Measurements from ENCODE around the gene SHLD3. TPM values are rescaled to one million over a fixed set of nuclear protein-coding genes. Genes with fewer than 3 reads are reported as not detected.

The SHLD3 gene
- total RNA-seq, 4 donors from 2014 or later = 2.0 to 4.4 (median 2.6) TPM

DNA sequence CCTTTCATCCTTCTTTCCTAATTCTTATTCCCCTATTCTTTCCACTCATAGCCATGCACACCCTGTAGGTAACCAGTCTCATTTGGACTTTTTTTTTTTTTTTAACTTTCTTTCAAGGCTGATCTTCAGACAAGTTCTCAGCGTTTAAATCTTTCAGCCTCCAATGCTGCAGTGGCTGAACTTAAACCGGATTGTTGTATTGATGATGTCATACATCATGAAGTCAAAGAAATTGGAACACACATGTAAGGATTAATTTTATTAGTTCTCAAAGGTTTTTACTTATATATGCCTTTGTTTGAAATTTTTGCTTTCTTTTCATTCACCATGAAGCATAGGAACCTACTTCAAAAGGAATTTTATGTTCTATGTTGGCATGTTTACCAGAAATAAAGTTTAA lies 22.1 kb downstream of the SHLD3 start:
- no peak for DNase-seq (ENCODE audit: low spot score in 2 of 2)
- no peak for TF ChIP-seq POLR2A (IDR thresholded peaks at IDR 0.05)
- TF ChIP-seq, protein P1, sequence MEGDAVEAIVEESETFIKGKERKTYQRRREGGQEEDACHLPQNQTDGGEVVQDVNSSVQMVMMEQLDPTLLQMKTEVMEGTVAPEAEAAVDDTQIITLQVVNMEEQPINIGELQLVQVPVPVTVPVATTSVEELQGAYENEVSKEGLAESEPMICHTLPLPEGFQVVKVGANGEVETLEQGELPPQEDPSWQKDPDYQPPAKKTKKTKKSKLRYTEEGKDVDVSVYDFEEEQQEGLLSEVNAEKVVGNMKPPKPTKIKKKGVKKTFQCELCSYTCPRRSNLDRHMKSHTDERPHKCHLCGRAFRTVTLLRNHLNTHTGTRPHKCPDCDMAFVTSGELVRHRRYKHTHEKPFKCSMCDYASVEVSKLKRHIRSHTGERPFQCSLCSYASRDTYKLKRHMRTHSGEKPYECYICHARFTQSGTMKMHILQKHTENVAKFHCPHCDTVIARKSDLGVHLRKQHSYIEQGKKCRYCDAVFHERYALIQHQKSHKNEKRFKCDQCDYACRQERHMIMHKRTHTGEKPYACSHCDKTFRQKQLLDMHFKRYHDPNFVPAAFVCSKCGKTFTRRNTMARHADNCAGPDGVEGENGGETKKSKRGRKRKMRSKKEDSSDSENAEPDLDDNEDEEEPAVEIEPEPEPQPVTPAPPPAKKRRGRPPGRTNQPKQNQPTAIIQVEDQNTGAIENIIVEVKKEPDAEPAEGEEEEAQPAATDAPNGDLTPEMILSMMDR (IDR thresholded peaks at IDR 0.05) = no peak
- intact Hi-C loops (cut with DNase I; ENCODE audit: low total_unique reads) = no loop called here
- whole genome bisulfite sequencing, 2 donors = 87% methylated on average over 2 of the region's 2 CpGs
- H3K4me3 ChIP-seq (ENCODE audit: low read depth, poor library complexity, severe bottlenecking) = no peak overlapping the region

DNA sequence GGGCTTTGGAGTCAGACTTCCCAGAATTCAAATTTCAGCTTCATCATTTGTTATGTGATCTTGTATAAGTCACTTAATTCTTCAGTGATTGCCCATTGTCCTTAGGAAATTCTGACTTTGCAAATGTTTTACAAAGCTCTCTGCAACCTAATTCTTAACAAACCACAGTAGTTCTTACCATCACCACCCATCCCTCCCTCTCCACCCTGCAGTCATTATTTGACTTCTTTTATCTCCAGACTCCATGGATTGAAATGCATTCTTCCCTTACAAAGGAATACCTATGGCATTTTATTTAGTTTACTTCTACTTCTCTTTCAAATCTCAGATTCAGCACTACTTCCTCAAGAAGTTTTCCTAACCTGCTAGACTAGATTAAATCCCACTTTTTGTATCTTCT lies 23.1 kb downstream of the SHLD3 start:
- DNase-seq (ENCODE audit: low spot score in 2 of 2) = no peak
- intact Hi-C loops (cut with DNase I; ENCODE audit: low total_unique reads) = no loop called here
- no peak overlapping the region for H3K4me3 ChIP-seq (ENCODE audit: low read depth, poor library complexity, severe bottlenecking)
- no peak for TF ChIP-seq POLR2A (IDR thresholded peaks at IDR 0.05)
- TF ChIP-seq, protein P1 (IDR thresholded peaks at IDR 0.05) = no peak

DNA sequence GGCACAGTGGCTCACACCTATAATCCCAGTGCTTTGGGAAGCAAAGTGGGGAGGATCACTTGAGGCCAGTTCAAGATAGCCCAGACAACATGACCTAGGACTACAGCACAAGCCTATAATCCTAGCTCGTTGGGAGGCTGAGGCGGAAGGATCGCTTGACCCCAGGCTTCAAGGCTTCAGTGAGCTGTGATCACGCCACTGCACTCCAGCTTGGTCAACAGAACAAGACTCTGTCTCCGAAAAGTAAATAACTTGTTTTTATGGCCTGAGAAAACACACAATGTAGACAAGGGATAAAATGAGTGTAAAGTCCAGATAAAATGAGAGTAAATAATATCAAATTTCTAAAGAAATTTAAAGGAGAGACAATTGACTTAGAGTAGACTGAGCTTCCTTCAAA lies 26.3 kb downstream of the SHLD3 start:
- no peak overlapping the region for H3K4me3 ChIP-seq (ENCODE audit: low read depth, poor library complexity, severe bottlenecking)
- WGBS, 2 donors = 77 to 86% methylated on average over 5 of the region's 5 CpGs
- no peak for TF ChIP-seq POLR2A (IDR thresholded peaks at IDR 0.05)
- TF ChIP-seq, protein P1 (IDR thresholded peaks at IDR 0.05) = no peak
- no peak for DNase-seq (ENCODE audit: low spot score in 2 of 2)
- intact Hi-C loops (cut with DNase I; ENCODE audit: low total_unique reads) = no loop called here

DNA sequence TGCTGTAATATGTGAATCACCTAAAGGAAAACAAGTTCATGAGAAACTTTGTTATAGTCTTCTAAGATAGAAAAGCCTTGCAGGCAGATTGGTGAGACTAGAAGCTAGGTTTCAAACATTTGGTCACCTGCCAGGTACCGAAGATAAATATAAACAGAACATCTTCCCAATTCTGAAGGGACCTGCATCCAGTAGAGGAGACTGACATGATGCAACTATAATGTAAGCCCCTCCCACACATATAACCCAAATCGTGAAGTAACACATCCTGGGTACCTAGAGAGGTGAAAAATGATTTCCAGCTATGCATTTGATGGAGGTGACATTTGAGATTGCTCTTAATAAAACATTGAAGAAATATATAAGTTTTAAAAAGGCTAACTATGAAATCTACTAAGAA lies 29.9 kb downstream of the SHLD3 start:
- no peak overlapping the region for H3K4me3 ChIP-seq (ENCODE audit: low read depth, poor library complexity, severe bottlenecking)
- WGBS, 2 donors = 86 to 90% methylated on average over 2 of the region's 2 CpGs
- no peak for DNase-seq (ENCODE audit: low spot score in 2 of 2)
- no peak for TF ChIP-seq POLR2A (IDR thresholded peaks at IDR 0.05)
- TF ChIP-seq, protein P1 (IDR thresholded peaks at IDR 0.05) = no peak
- intact Hi-C loops (cut with DNase I; ENCODE audit: low total_unique reads) = no loop called here

DNA sequence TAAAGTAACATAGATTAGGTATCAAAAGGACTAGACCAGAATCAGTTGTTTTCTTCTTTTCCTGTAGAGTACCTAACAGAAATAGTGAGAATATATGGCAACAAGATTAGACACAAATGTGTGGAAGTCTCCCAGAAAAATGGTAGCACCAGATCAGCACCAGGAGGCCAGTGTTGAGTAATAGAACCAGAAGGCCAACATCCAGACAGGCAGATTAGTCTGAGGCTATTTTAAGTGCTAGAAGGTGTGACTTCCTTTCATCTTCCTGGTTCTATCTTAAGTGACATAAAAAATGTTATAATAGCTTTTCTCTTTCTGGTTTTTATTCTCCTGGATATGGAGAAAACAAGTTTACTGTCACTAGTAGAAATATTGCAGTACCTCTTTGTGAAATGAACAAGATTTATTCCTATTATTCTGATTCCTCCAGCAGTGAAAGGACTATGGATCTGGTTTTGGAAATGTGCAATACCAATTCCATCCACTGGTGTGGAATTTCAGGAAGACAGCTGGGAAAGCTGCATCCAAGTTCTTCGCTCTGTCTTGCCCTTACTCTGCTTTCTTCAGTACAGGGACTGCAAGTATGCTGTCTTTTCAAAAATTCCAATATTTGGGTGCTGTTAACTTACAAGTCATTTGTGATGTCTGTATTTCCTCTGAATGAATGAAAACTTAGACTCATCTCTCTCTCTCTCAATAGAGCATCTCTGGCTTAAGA lies 39.1 kb downstream of the SHLD3 start:
- H3K4me3 ChIP-seq (ENCODE audit: low read depth, poor library complexity, severe bottlenecking) = no peak overlapping the region
- TF ChIP-seq, protein P1 (IDR thresholded peaks at IDR 0.05) = no peak
- TF ChIP-seq POLR2A (IDR thresholded peaks at IDR 0.05) = no peak
- intact Hi-C loops (cut with DNase I; ENCODE audit: low total_unique reads) = no loop called here
- DNase-seq (ENCODE audit: low spot score in 2 of 2) = no peak
- 79 to 81% methylated on average over 1 of the region's 1 CpG for WGBS, 2 donors

DNA sequence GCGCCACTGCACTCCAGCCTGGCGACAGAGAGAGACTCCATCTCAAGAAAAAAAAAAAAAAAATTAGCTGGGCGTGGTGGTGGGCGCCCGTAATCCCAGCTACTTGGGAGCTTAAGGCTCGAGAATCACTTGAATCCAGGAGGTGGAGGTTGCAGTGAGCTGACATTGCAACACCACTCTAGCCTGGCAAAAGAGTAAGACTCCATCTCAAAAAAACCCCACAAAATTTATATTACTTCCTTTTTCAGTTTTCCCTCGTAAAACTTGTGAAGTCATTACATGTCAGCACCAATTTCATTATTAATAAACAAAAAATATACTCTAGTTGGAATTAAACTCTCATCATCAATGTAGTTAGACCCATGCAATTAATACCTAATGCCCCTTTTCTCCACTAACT lies 43.9 kb downstream of the SHLD3 start:
- no peak overlapping the region for H3K4me3 ChIP-seq (ENCODE audit: low read depth, poor library complexity, severe bottlenecking)
- intact Hi-C loops (cut with DNase I; ENCODE audit: low total_unique reads) = no loop called here
- DNase-seq (ENCODE audit: low spot score in 2 of 2) = no peak
- TF ChIP-seq, protein P1 (IDR thresholded peaks at IDR 0.05) = no peak
- no peak for TF ChIP-seq POLR2A (IDR thresholded peaks at IDR 0.05)
- 86 to 88% methylated on average over 7 of the region's 7 CpGs for WGBS, 2 donors
